H1 (cell line): ENCODE results near the gene SH2B3. TPM values are rescaled to one million over a fixed set of nuclear protein-coding genes. Genes with fewer than 3 reads are reported as not detected.

ENCODE experiments used
- CTCF ChIA-PET: fragments of 300-600 bp; sonication (Branson Sonifier 250); formaldehyde crosslinking; loops from one replicate; lab custom pipeline; 2021; ENCODE audit not compliant: partially characterized antibody; lab: Charles Lee
- POLR2A ChIA-PET: fragments of 300-600 bp; sonication (Branson Sonifier 250); formaldehyde crosslinking; loops from one replicate; lab custom pipeline; 2021; ENCODE audit warnings: inconsistent platforms; ENCODE audit not compliant: partially characterized antibody; lab: Charles Lee
- DNase-seq, 2 experiments: peaks; one replicate each; pipeline versions ENCODE4 v3.0.0 to v3.0.0-alpha.2; 2010 to 2022; ENCODE audit warnings: low spot score in 2 of 2, low read depth in 1 of 2, mixed read lengths in 1 of 2
- FAIRE-seq: peaks from 2 replicates; lab custom pipeline; 2011; peaks lifted over from hg19 to GRCh38; lab: Jason Lieb, UNC
- H2AFZ ChIP-seq: 2 replicates; pipeline ENCODE4 v1.8.1; 2012; ENCODE audit warnings: low read length, inconsistent platforms
- H2AK5ac ChIP-seq: 2 replicates; pipeline ENCODE4 v1.6.1; 2013; ENCODE audit warnings: low read depth, low read length
- H2BK120ac ChIP-seq: replicated peaks from 2 replicates; pipeline ENCODE3; 2013; ENCODE audit warnings: low read depth, low read length, inconsistent platforms
- H2BK12ac ChIP-seq: 2 replicates; pipeline ENCODE4 v1.6.1; 2013; ENCODE audit warnings: low read depth, low read length
- H2BK15ac ChIP-seq: 2 replicates; pipeline ENCODE4 v1.6.1; 2013; ENCODE audit warnings: low read length
- H2BK20ac ChIP-seq: 2 replicates; pipeline ENCODE4 v1.6.1; 2013; ENCODE audit warnings: low read length
- H2BK5ac ChIP-seq: 2 replicates; pipeline ENCODE4 v1.6.1; 2013; ENCODE audit warnings: low read depth, low read length
- H3K14ac ChIP-seq: 2 replicates; pipeline ENCODE4 v1.6.1; 2013; ENCODE audit warnings: inconsistent platforms; ENCODE audit not compliant: insufficient read length
- H3K18ac ChIP-seq: 2 replicates; pipeline ENCODE4 v1.6.1; 2013; ENCODE audit warnings: low read length; ENCODE audit errors: extremely low read depth
- H3K23ac ChIP-seq: 2 replicates; pipeline ENCODE4 v1.6.1; 2013; ENCODE audit warnings: inconsistent platforms; ENCODE audit not compliant: insufficient read length
- H3K23me2 ChIP-seq: 2 replicates; pipeline ENCODE4 v1.6.1; 2013; ENCODE audit warnings: low read depth, low read length
- H3K27ac ChIP-seq: 2 replicates; pipeline ENCODE4 v1.6.1; 2011; ENCODE audit warnings: low read depth, low read length, inconsistent platforms
- H3K27me3 ChIP-seq, 4 experiments: replicated peaks in 1 of 4; 1 replicate in 1 of 4; 2 replicates in 3 of 4; pipeline versions ENCODE4 v1.6.1 to v1.8.1; 2011 to 2013; ENCODE audit warnings: low read length in 3 of 4, mild to moderate bottlenecking in 3 of 4, inconsistent platforms in 2 of 4, mixed read lengths in 2 of 4, moderate library complexity in 1 of 4; ENCODE audit not compliant: control insufficient read depth in 3 of 4, insufficient read depth in 3 of 4; ENCODE audit errors: extremely low read depth in 1 of 4
- H3K36me3 ChIP-seq, 4 experiments: 2 replicates each; pipeline versions ENCODE4 v1.6.1 to v1.8.1; 2011 to 2013; ENCODE audit warnings: mild to moderate bottlenecking in 4 of 4, low read length in 3 of 4, moderate library complexity in 2 of 4, control low read depth in 1 of 4, inconsistent platforms in 1 of 4; ENCODE audit not compliant: insufficient read depth in 4 of 4, control insufficient read depth in 2 of 4
- H3K4ac ChIP-seq: replicated peaks from 2 replicates; pipeline ENCODE3; 2013; ENCODE audit warnings: low read length, low read depth, mixed read lengths, inconsistent platforms; ENCODE audit not compliant: insufficient read length
- H3K4me1 ChIP-seq, 4 experiments: replicated peaks in 1 of 4; 1 replicate in 1 of 4; 2 replicates in 3 of 4; pipeline versions ENCODE4 v1.6.1 to v1.8.1; 2011 to 2013; ENCODE audit warnings: low read length in 3 of 4, inconsistent platforms in 2 of 4, mixed read lengths in 1 of 4; ENCODE audit not compliant: insufficient read depth in 4 of 4, control insufficient read depth in 3 of 4
- H3K4me2 ChIP-seq, 2 experiments: 2 replicates each; pipeline versions ENCODE4 v1.6.1 to v1.8.1; 2011 to 2013; ENCODE audit warnings: low read depth in 2 of 2, low read length in 2 of 2, control low read depth in 1 of 2, inconsistent platforms in 1 of 2, mild to moderate bottlenecking in 1 of 2; ENCODE audit not compliant: insufficient read depth in 1 of 2
- H3K4me3 ChIP-seq, 4 experiments: fragments of 200-600, 300-600 bp in 1 of 4; sonication (generic), shearing (Covaris generic), sonication (Bioruptor Twin) in 1 of 4; 2 replicates each; pipeline versions ENCODE4 v1.5.1 to v1.8.1; 2011 to 2016; ENCODE audit warnings: low read length in 4 of 4, low read depth in 3 of 4, control low read depth in 2 of 4, inconsistent platforms in 2 of 4, mild to moderate bottlenecking in 2 of 4, mixed read lengths in 1 of 4, moderate library complexity in 1 of 4; ENCODE audit not compliant: insufficient read depth in 2 of 4; ENCODE audit errors: extremely low read depth in 1 of 4
- H3K56ac ChIP-seq: replicated peaks from 2 replicates; pipeline ENCODE3; 2013; ENCODE audit warnings: low read depth, mild to moderate bottlenecking, mixed read lengths, low read length, inconsistent platforms; ENCODE audit not compliant: insufficient read length
- H3K79me1 ChIP-seq: 2 replicates; pipeline ENCODE4 v1.6.1; 2013; ENCODE audit warnings: low read depth, low read length, control low read depth
- H3K79me2 ChIP-seq, 2 experiments: 2 replicates each; pipeline versions ENCODE4 v1.6.1 to v1.8.1; 2012 to 2013; ENCODE audit warnings: low read length in 2 of 2, mild to moderate bottlenecking in 2 of 2, inconsistent platforms in 1 of 2; ENCODE audit not compliant: insufficient read depth in 2 of 2, control insufficient read depth in 1 of 2
- H3K9ac ChIP-seq, 4 experiments: replicated peaks in 1 of 4; 1 replicate in 1 of 4; 2 replicates in 3 of 4; pipeline versions ENCODE4 v1.6.1 to v1.8.1; 2011 to 2013; ENCODE audit warnings: low read depth in 3 of 4, low read length in 3 of 4, control low read depth in 2 of 4, mild to moderate bottlenecking in 2 of 4, moderate library complexity in 2 of 4, inconsistent platforms in 1 of 4; ENCODE audit errors: extremely low read depth in 1 of 4
- H3K9me3 ChIP-seq, 2 experiments: 2 replicates each; pipeline versions ENCODE4 v1.6.1 to v1.8.1; 2012 to 2013; ENCODE audit warnings: mild to moderate bottlenecking in 2 of 2, moderate library complexity in 2 of 2, control low read depth in 1 of 2, inconsistent platforms in 1 of 2, low read depth in 1 of 2, low read length in 1 of 2, mixed read lengths in 1 of 2; ENCODE audit not compliant: insufficient read depth in 2 of 2
- H4K20me1 ChIP-seq, 2 experiments: replicated peaks in 1 of 2; 2 replicates each; pipeline versions ENCODE3 to v1.8.1; 2011 to 2013; ENCODE audit warnings: inconsistent platforms in 2 of 2, low read length in 2 of 2, mild to moderate bottlenecking in 1 of 2; ENCODE audit not compliant: insufficient read depth in 2 of 2, control insufficient read depth in 1 of 2
- H4K5ac ChIP-seq: 2 replicates; pipeline ENCODE4 v1.6.1; 2013; ENCODE audit warnings: low read length, low read depth, mixed read lengths, inconsistent platforms; ENCODE audit not compliant: insufficient read length
- H4K8ac ChIP-seq: 2 replicates; pipeline ENCODE4 v1.8.0; 2013; ENCODE audit warnings: mild to moderate bottlenecking, moderate library complexity, low read length, inconsistent platforms; ENCODE audit not compliant: insufficient read depth; ENCODE audit errors: extremely low read depth
- H4K91ac ChIP-seq: replicated peaks from 2 replicates; pipeline ENCODE3; 2013; ENCODE audit warnings: low read length, mixed read lengths, inconsistent platforms; ENCODE audit not compliant: insufficient read length
- CREB1 ChIP-seq: IDR thresholded peaks from 2 replicates; pipeline ENCODE4 v1.6.1; 2012; ENCODE audit warnings: inconsistent platforms
- GABPA ChIP-seq: IDR thresholded peaks from 2 replicates; pipeline ENCODE4 v1.6.1; 2011; ENCODE audit warnings: mild to moderate bottlenecking, low read length, moderate library complexity, borderline replicate concordance; ENCODE audit not compliant: insufficient read depth
- HDAC2 ChIP-seq, 2 experiments: fragments of 300-600 bp in 1 of 2; sonication (generic) in 1 of 2; IDR thresholded peaks; 2 replicates each; pipeline ENCODE4 v1.6.1; 2011 to 2012; ENCODE audit warnings: low read depth in 2 of 2, low read length in 2 of 2, mild to moderate bottlenecking in 2 of 2, moderate library complexity in 2 of 2, borderline replicate concordance in 1 of 2, inconsistent platforms in 1 of 2
- KDM1A ChIP-seq: fragments of 200-600, 300-600 bp; sonication (generic); IDR thresholded peaks from 2 replicates; pipeline ENCODE4 v1.7.1; 2016; ENCODE audit warnings: mild to moderate bottlenecking, low read length, borderline replicate concordance
- KDM4A ChIP-seq: IDR thresholded peaks from one replicate; pipeline ENCODE4 v1.7.1; 2012; ENCODE audit warnings: low read depth, mild to moderate bottlenecking, moderate library complexity, low read length, inconsistent platforms; ENCODE audit not compliant: severe bottlenecking
- KDM5A ChIP-seq: fragments of 200-600 bp; IDR thresholded peaks from 2 replicates; pipeline ENCODE4 v1.7.1; 2012; ENCODE audit warnings: mild to moderate bottlenecking, low read length, inconsistent platforms, mixed read lengths
- NRF1 ChIP-seq: IDR thresholded peaks from 2 replicates; pipeline ENCODE4 v1.6.1; 2011; ENCODE audit warnings: mild to moderate bottlenecking, low read depth, low read length, improper control_type of control experiment
- POU5F1 ChIP-seq: IDR thresholded peaks from 2 replicates; pipeline ENCODE4 v1.6.1; 2011; ENCODE audit warnings: low read depth, mild to moderate bottlenecking, low read length, moderate library complexity
- RNF2 ChIP-seq: fragments of 200-900, 300-1000 bp; sonication (generic); IDR thresholded peaks from 2 replicates; pipeline ENCODE4 v1.7.1; 2016; ENCODE audit warnings: borderline replicate concordance, low read depth, mild to moderate bottlenecking, antibody characterized with exemption, low read length; ENCODE audit not compliant: poor library complexity, severe bottlenecking; ENCODE audit errors: missing control alignments
- RXRA ChIP-seq: IDR thresholded peaks from 2 replicates; pipeline ENCODE4 v1.6.1; 2011; ENCODE audit warnings: low read depth, mild to moderate bottlenecking, low read length, moderate library complexity; ENCODE audit not compliant: insufficient read depth
- WGBS, 2 experiments: shearing (Covaris generic) in 1 of 2; methylation state at CpG; one replicate each; pipeline versions ENCODE4 v1.1.6 to v1.1.7; 2013 to 2015; ENCODE audit warnings: low lambda C conversion rate in 2 of 2, mixed read lengths in 2 of 2, inconsistent platforms in 1 of 2, low coverage in 1 of 2, missing lambda C conversion rate in 1 of 2; ENCODE audit not compliant: insufficient replicate concordance in 2 of 2, insufficient coverage in 1 of 2, insufficient read length in 1 of 2; ENCODE audit errors: extremely low coverage in 1 of 2, missing lambda C conversion rate in 1 of 2; 5-methylcytosine and 5-hydroxymethylcytosine counted together
- polyA plus RNA-seq, 7 experiments: library from polyadenylated mRNA; depleted of rRNA in 3 of 7; stranded (reverse) in 5 of 7; unstranded in 2 of 7; fragments of >200 nt in 5 of 7; fragments of 200-250 nt in 2 of 7; gene quantifications; 1 replicate in 5 of 7; 2 replicates in 1 of 7; 4 replicates in 1 of 7; pipeline versions ENCODE4 v1.2.1 to v1.2.3, GENCODE V29; 2011 to 2013; ENCODE audit warnings: missing spikeins in 2 of 7, mixed read lengths in 2 of 7
- total RNA-seq: library from RNA; stranded (reverse); fragmentation: NEBNext Ultra II Directional; extraction: Animal tissue kit (Norgen Biotek cat#: 25700); gene quantifications from 2 replicates; pipeline ENCODE4 v1.2.1, GENCODE V29; 2021

The SH2B3 gene
- total and polyA plus RNA-seq, 2 of the 8 experiments (the other 6 are each of a cell fraction or from before 2014, with no cell fraction given): 20.8 to 34.1 TPM

- no peak overlapping the region for H2BK120ac ChIP-seq
- H3K4ac ChIP-seq: no peak overlapping the region
- H2BK20ac ChIP-seq: no peak overlapping the region
- H3K4me2 ChIP-seq: no peak overlapping the region
- H3K4me3 ChIP-seq: no peak overlapping the region
- no peak overlapping the region for H3K18ac ChIP-seq
- H4K5ac ChIP-seq: no peak overlapping the region
- H3K4me1 ChIP-seq: no peaks in the 10 kb centered on the region
- no peak overlapping the region for H3K56ac ChIP-seq
- H3K14ac ChIP-seq: no peak overlapping the region
- no peak overlapping the region for H2BK12ac ChIP-seq
- H3K27ac ChIP-seq: no peak overlapping the region
- FAIRE-seq: no peak
- ChIA-PET CTCF (interaction anchor here (0.8 to 1.2 kb wide), 5 partner anchors 21 to 147 kb away, joined by 3 to 4 read pairs (median 4); no protein-coding TSS in a partner anchor), POLR2A (interaction anchor here (0.7 kb wide), 1 partner anchor 10 kb away, joined by 3 read pairs; no protein-coding TSS in a partner anchor)
- no peak for DNase-seq
- H2AK5ac ChIP-seq: no peak overlapping the region
- H3K9ac ChIP-seq: no peak overlapping the region
- H3K79me1 ChIP-seq: no peaks in the 10 kb centered on the region
- no peaks in the 10 kb centered on the region for H4K20me1 ChIP-seq
- no peak overlapping the region for H2BK5ac ChIP-seq
- no peak overlapping the region for H3K23ac ChIP-seq
- no peak overlapping the region for H2BK15ac ChIP-seq
- 96% methylated on average over 9 of the region's 9 CpGs; no CpG with 5 or more reads in 1 of the 2 experiments for WGBS, 2 experiments
- H4K91ac ChIP-seq: no peak overlapping the region
- TF ChIP-seq NRF1 (no peak), HDAC2 (IDR thresholded peaks at IDR 0.05; ENCODE audit: borderline replicate concordance in 1 of 2, low read depth in 2 of 2, low read length in 2 of 2) (no peak), GABPA (no peak), RNF2 (no peak), RXRA (no peak), POU5F1 (no peak), KDM4A (no peak), KDM5A (no peak), CREB1 (no peak), KDM1A (no peak)
- no peaks in the 10 kb centered on the region for H3K9me3 ChIP-seq
- H2AFZ ChIP-seq: no peak overlapping the region
- H3K27me3 ChIP-seq: no peaks in the 10 kb centered on the region
- no peaks in the 10 kb centered on the region for H3K36me3 ChIP-seq
- no peaks in the 10 kb centered on the region for H3K79me2 ChIP-seq
- H4K8ac ChIP-seq: no peak overlapping the region
- H3K23me2 ChIP-seq: no peaks in the 10 kb centered on the region
These were observed 14.8 kb upstream of the SH2B3 start for GRCh38 chr12:111390910-111391309.
